Frontal cortex (tissue), 4 donors: ENCODE results near the gene TRIM36. TPM values are rescaled to one million over a fixed set of nuclear protein-coding genes. Genes with fewer than 3 reads are reported as not detected.
A peak's percentile ranks its signal among the peaks of the same experiment; 100 is the strongest.

Experiments used
- DNase-seq, 2 donors: peaks; one replicate each; pipeline ENCODE4 v3.0.0; 2012; ENCODE audit warnings: low spot score in 2 of 2
- FAIRE-seq: peaks from 2 replicates; lab custom pipeline; 2012; peaks lifted over from hg19 to GRCh38; lab: Jason Lieb, UNC
- total RNA-seq: library from RNA; depleted of rRNA; stranded (reverse); fragments of >200 nt; gene quantifications from one replicate; pipeline ENCODE4 v1.2.3, GENCODE V29; 2014
- donor health status: control.
- donor health status: control.
- donor health status: control.

Gene TRIM36
- 105 TPM for total RNA-seq

- FAIRE-seq, result no peak
- peak; percentile 84 to 89 for DNase-seq
These were observed at the start of gene TRIM36 for GRCh38 chr5:115169487-115170133. TRIM36 (minus strand) TSS chr5:115169908; CDS start chr5:115169634, 274 bp downstream.

- DNase-seq (no peak), FAIRE-seq (no peak)
These were observed 44.8 kb upstream of the TRIM36 start for GRCh38 chr5:115214541-115214940.

GRCh38 chr5:115209279-115209678 is 39.6 kb upstream of the TRIM36 start:
- DNase-seq (peak in 1 of 2 donors; percentile 4), FAIRE-seq (no peak)

GRCh38 chr5:115202952-115203351 is 33.2 kb upstream of the TRIM36 start:
- no peak for FAIRE-seq

GRCh38 chr5:115196161-115196560 is 26.5 kb upstream of the TRIM36 start:
- no peak for DNase-seq
- FAIRE-seq, result no peak

More at GRCh38 chr5:115202952-115203351, 33.2 kb upstream of the TRIM36 start:
- no peak for DNase-seq

- DNase-seq, result no peak
- no peak for FAIRE-seq
These were observed 25.0 kb upstream of the TRIM36 start for GRCh38 chr5:115194676-115195075.

- DNase-seq (no peak), FAIRE-seq (peak; percentile 21)
These were observed 23.6 kb upstream of the TRIM36 start for GRCh38 chr5:115193295-115193694.

- FAIRE-seq (no peak), DNase-seq (no peak)
These were observed 22.4 kb upstream of the TRIM36 start for GRCh38 chr5:115192098-115192497.

GRCh38 chr5:115191474-115192031 is 21.8 kb upstream of the TRIM36 start:
- no peak for DNase-seq
- no peak for FAIRE-seq

- no peak for DNase-seq
- no peak for FAIRE-seq
These were observed 20.7 kb upstream of the TRIM36 start for GRCh38 chr5:115190388-115190787.

- no peak for FAIRE-seq
- DNase-seq, result no peak
These were observed 20.2 kb upstream of the TRIM36 start for GRCh38 chr5:115189866-115190265.

GRCh38 chr5:115186794-115187193 is 17.1 kb upstream of the TRIM36 start:
- no peak for DNase-seq
- no peak for FAIRE-seq

- DNase-seq (no peak), FAIRE-seq (no peak)
These were observed 15.1 kb upstream of the TRIM36 start for GRCh38 chr5:115184770-115185169.

GRCh38 chr5:115181757-115182156 is 12.0 kb upstream of the TRIM36 start:
- no peak for FAIRE-seq
- DNase-seq, result no peak

GRCh38 chr5:115180165-115180709 is 10.5 kb upstream of the TRIM36 start:
- DNase-seq (peak; percentile 39 to 56), FAIRE-seq (no peak)

- no peak for FAIRE-seq
- peak; percentile 36 to 48 for DNase-seq
These were observed 9.9 kb upstream of the TRIM36 start for GRCh38 chr5:115179394-115180164.

- no peak for FAIRE-seq
- peak in 1 of 2 donors; percentile 28 for DNase-seq
These were observed 9.3 kb upstream of the TRIM36 start for GRCh38 chr5:115179030-115179393.

GRCh38 chr5:115170929-115171510 is 1.3 kb upstream of the TRIM36 start:
- DNase-seq (no peak), FAIRE-seq (no peak)

GRCh38 chr5:115170134-115170928 is 623 bp upstream of the TRIM36 start:
- FAIRE-seq, result no peak
- DNase-seq, result no peak
